DND-41 (cell line): ENCODE data around the gene TMEM238.

ENCODE experiments used
- CTCF ChIP-seq: IDR thresholded peaks from 2 replicates; pipeline ENCODE4 v1.5.1; 2012; ENCODE audit warnings: borderline replicate concordance, low read length, moderate library complexity, mild to moderate bottlenecking; ENCODE audit not compliant: poor library complexity, severe bottlenecking; ENCODE audit errors: extremely low read depth
- EZH2 ChIP-seq: IDR thresholded peaks from 3 replicates; pipeline ENCODE4 v1.6.1; 2012; ENCODE audit warnings: borderline replicate concordance, low read depth, mild to moderate bottlenecking, moderate library complexity, low read length, inconsistent platforms; ENCODE audit not compliant: severe bottlenecking

DNA sequence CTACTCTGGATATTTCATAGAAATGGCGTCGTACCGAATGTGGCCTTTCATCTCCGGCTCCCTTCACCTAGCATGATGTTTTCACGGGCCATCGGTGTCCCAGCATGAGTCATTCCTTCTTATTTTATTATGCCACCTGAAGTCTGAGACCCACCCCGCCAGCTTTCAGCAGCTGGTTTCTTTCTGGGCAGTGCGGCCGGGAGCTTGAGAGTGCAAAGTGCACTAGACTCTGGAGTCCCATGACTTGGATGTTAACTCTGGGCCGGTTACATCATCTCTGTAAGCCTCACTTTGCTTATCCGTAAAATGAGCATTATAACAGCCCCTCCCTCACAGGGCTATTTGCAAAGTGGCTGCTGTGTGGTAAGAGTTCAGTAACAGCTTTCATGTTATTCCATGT is 50.2 kb downstream of the TMEM238 start:
- no peak for TF ChIP-seq CTCF
- TF ChIP-seq EZH2: no peak
